Measurements from ENCODE around the gene STYX.
"Not testable (repeated sequence)": the region's sequence is repeated elsewhere in the genome, so short reads cannot be mapped to it uniquely, and the experiment has no call there.

The STYX gene

GRCh38 chr14:52727509-52727908 lies 2.5 kb upstream of the STYX start:
- not testable (repeated sequence) for DNase-seq

GRCh38 chr14:52729035-52729434 lies 931 bp upstream of the STYX start:
- DNase-seq = not testable (repeated sequence)

GRCh38 chr14:52729585-52729924 lies 411 bp upstream of the STYX start:
- DNase-seq = no peak

GRCh38 chr14:52730709-52731111 lies 744 bp downstream of the STYX start:
- DNase-seq = no peak

- no peak for DNase-seq
These were observed 3.9 kb downstream of the STYX start for GRCh38 chr14:52733824-52734223.

- no peak for DNase-seq
These were observed 6.0 kb downstream of the STYX start for GRCh38 chr14:52735921-52736489.

- DNase-seq = peak in 1 of 2 donors; percentile 22
These were observed 8.4 kb downstream of the STYX start for GRCh38 chr14:52738409-52738808.

- no peak for DNase-seq
These were observed 10.8 kb downstream of the STYX start for GRCh38 chr14:52740751-52741150.

GRCh38 chr14:52741865-52742264 lies 11.9 kb downstream of the STYX start:
- peak in 1 of 2 donors; percentile 72 for DNase-seq

- no peak for DNase-seq
These were observed 18.8 kb downstream of the STYX start for GRCh38 chr14:52748647-52749292.

- DNase-seq = no peak
These were observed 25.8 kb downstream of the STYX start for GRCh38 chr14:52755607-52756316.

- DNase-seq = no peak
These were observed 29.2 kb downstream of the STYX start for GRCh38 chr14:52759145-52759544.

- DNase-seq = not testable (repeated sequence)
These were observed 33.0 kb downstream of the STYX start for GRCh38 chr14:52762923-52763322.

GRCh38 chr14:52767058-52767833 lies 37.3 kb downstream of the STYX start:
- no peak for DNase-seq

- DNase-seq = no peak
These were observed 39.9 kb downstream of the STYX start for GRCh38 chr14:52769887-52770286.

GRCh38 chr14:52776816-52777215 lies 46.9 kb downstream of the STYX start:
- peak in 1 of 2 donors; percentile 29 for DNase-seq

GRCh38 chr14:52778702-52779101 lies 48.7 kb downstream of the STYX start:
- no peak for DNase-seq

- DNase-seq = no peak
These were observed 50.9 kb downstream of the STYX start for GRCh38 chr14:52780893-52781292.

- DNase-seq = no peak
These were observed 51.7 kb downstream of the STYX start for GRCh38 chr14:52781629-52782028.

GRCh38 chr14:52783206-52783605 lies 53.2 kb downstream of the STYX start:
- no peak for DNase-seq

- DNase-seq = no peak
These were observed 56.9 kb downstream of the STYX start for GRCh38 chr14:52786887-52787286.

GRCh38 chr14:52789118-52789517 lies 59.2 kb downstream of the STYX start:
- no peak for DNase-seq

- no peak for DNase-seq
These were observed 60.2 kb downstream of the STYX start for GRCh38 chr14:52790011-52790755.
